ENCODE data around the gene ISYNA1.

The ISYNA1 gene

GRCh38 chr19:18442941-18443340, 5.0 kb upstream of the ISYNA1 start:
- DNase-seq: no peak

- DNase-seq: no peak
Observed at GRCh38 chr19:18441804-18442788, 4.2 kb upstream of the ISYNA1 start.

GRCh38 chr19:18440936-18441803, 3.2 kb upstream of the ISYNA1 start:
- DNase-seq: no peak

- DNase-seq: no peak
Observed at GRCh38 chr19:18440415-18440877, 2.5 kb upstream of the ISYNA1 start.

GRCh38 chr19:18439910-18440237, 1.9 kb upstream of the ISYNA1 start:
- no peak for DNase-seq

GRCh38 chr19:18439025-18439909, 1.3 kb upstream of the ISYNA1 start:
- no peak for DNase-seq

GRCh38 chr19:18438331-18439024, 545 bp upstream of the ISYNA1 start:
- DNase-seq: no peak

- peak; percentile 70 for DNase-seq
Observed at GRCh38 chr19:18436671-18437490, 1.1 kb downstream of the ISYNA1 start.

- DNase-seq: no peak
Observed at GRCh38 chr19:18435842-18436670, 1.9 kb downstream of the ISYNA1 start.

GRCh38 chr19:18435178-18435841, 2.6 kb downstream of the ISYNA1 start:
- DNase-seq: no peak

GRCh38 chr19:18434411-18435175, 3.3 kb downstream of the ISYNA1 start:
- DNase-seq: no peak

- no peak for DNase-seq
Observed at GRCh38 chr19:18433735-18434398, 4.1 kb downstream of the ISYNA1 start.

- DNase-seq: no peak
Observed at GRCh38 chr19:18433015-18433691, 4.8 kb downstream of the ISYNA1 start.

GRCh38 chr19:18432275-18433014, 5.5 kb downstream of the ISYNA1 start:
- no peak for DNase-seq

- no peak for DNase-seq
Observed at GRCh38 chr19:18431351-18432197, 6.4 kb downstream of the ISYNA1 start.
